Activated naive CD8-positive, alpha-beta T cell treated with anti-CD3 and anti-CD28 coated beads, Interleukin-2, amount 10 ng/mL, durations not matched to agents 7 days and 5 days (primary cell): ENCODE measurements around the gene C10orf143. TPM values are rescaled to one million over a fixed set of nuclear protein-coding genes. Genes with fewer than 3 reads are reported as not detected.

Source experiments
- ATAC-seq: fragments of 150-1000 bp; cut with Tn5 transposase; one replicate; pipeline ENCODE4 v1.10.0; 2021; ENCODE audit warnings: low read depth, moderate library complexity
- POLR2A ChIA-PET: fragments of 350-600 bp; sonication (Branson Sonifier 250); formaldehyde crosslinking; loops from one replicate; lab custom pipeline; 2021; ENCODE audit warnings: antibody characterized with exemption; lab: Charles Lee
- DNase-seq: peaks from one replicate; pipeline ENCODE4 v3.0.0; 2021
- H3K27ac Mint-ChIP-seq: one replicate; pipeline ENCODE4 v1.8.0; 2022; ENCODE audit warnings: mild to moderate bottlenecking, mixed read lengths
- H3K27me3 Mint-ChIP-seq: one replicate; pipeline ENCODE4 v1.8.0; 2022; ENCODE audit warnings: mild to moderate bottlenecking, moderate library complexity, mixed read lengths
- H3K36me3 Mint-ChIP-seq: one replicate; pipeline ENCODE4 v1.8.0; 2021; ENCODE audit warnings: mild to moderate bottlenecking, mixed read lengths
- H3K4me1 Mint-ChIP-seq: one replicate; pipeline ENCODE4 v1.8.0; 2021; ENCODE audit warnings: mixed read lengths
- H3K4me3 Mint-ChIP-seq: one replicate; pipeline ENCODE4 v1.8.0; 2022; ENCODE audit warnings: mild to moderate bottlenecking, moderate library complexity, mixed read lengths
- H3K9me3 Mint-ChIP-seq: one replicate; pipeline ENCODE4 v1.8.0; 2021; ENCODE audit warnings: mixed read lengths
- total RNA-seq, 2 experiments: library from RNA; stranded (reverse); gene quantifications; one replicate each; pipeline ENCODE4 v1.2.3, GENCODE V29; 2021

C10orf143 gene
- total RNA-seq, 2 experiments from 2014 or later: 6.0 to 6.6 TPM

- DNase-seq (no peak), ATAC-seq (no peak)
- POLR2A ChIA-PET: no interaction called here
- Mint-ChIP-seq H3K36me3 (no peaks in the 10 kb centered on the region), H3K27me3 (peaks cover 3% of the 10 kb centered on the region), H3K4me1 (no peaks in the 10 kb centered on the region), H3K9me3 (no peaks in the 10 kb centered on the region), H3K27ac (no peak overlapping the region), H3K4me3 (no peak overlapping the region)
These were observed 65.5 kb downstream of the C10orf143 start for GRCh38 chr10:130045091-130045652.

GRCh38 chr10:130044067-130045061 is 66.3 kb downstream of the C10orf143 start:
- H3K36me3 Mint-ChIP-seq: no peaks in the 10 kb centered on the region
- no peaks in the 10 kb centered on the region for H3K9me3 Mint-ChIP-seq
- no peak overlapping the region for H3K27ac Mint-ChIP-seq
- peaks cover 3% of the 10 kb centered on the region for H3K27me3 Mint-ChIP-seq
- DNase-seq: no peak
- ATAC-seq: no peak
- H3K4me3 Mint-ChIP-seq: no peak overlapping the region
- POLR2A ChIA-PET: no interaction called here
- no peaks in the 10 kb centered on the region for H3K4me1 Mint-ChIP-seq

- Mint-ChIP-seq H3K9me3 (no peaks in the 10 kb centered on the region), H3K4me3 (no peak overlapping the region), H3K27me3 (peaks cover 3% of the 10 kb centered on the region), H3K27ac (no peak overlapping the region), H3K36me3 (no peaks in the 10 kb centered on the region), H3K4me1 (no peaks in the 10 kb centered on the region)
- POLR2A ChIA-PET: no interaction called here
- ATAC-seq (no peak), DNase-seq (no peak)
These were observed 67.1 kb downstream of the C10orf143 start for GRCh38 chr10:130043491-130043890.

- no peak overlapping the region for H3K27ac Mint-ChIP-seq
- peaks cover 3% of the 10 kb centered on the region for H3K27me3 Mint-ChIP-seq
- ATAC-seq: no peak
- H3K4me3 Mint-ChIP-seq: no peak overlapping the region
- H3K36me3 Mint-ChIP-seq: no peaks in the 10 kb centered on the region
- POLR2A ChIA-PET: no interaction called here
- no peaks in the 10 kb centered on the region for H3K9me3 Mint-ChIP-seq
- no peaks in the 10 kb centered on the region for H3K4me1 Mint-ChIP-seq
- no peak for DNase-seq
These were observed 68.2 kb downstream of the C10orf143 start for GRCh38 chr10:130042381-130042780.

GRCh38 chr10:130041451-130042371 is 68.9 kb downstream of the C10orf143 start:
- POLR2A ChIA-PET: no interaction called here
- Mint-ChIP-seq H3K27ac (no peak overlapping the region), H3K27me3 (peaks cover 3% of the 10 kb centered on the region), H3K4me1 (no peaks in the 10 kb centered on the region), H3K9me3 (no peaks in the 10 kb centered on the region), H3K4me3 (no peak overlapping the region), H3K36me3 (no peaks in the 10 kb centered on the region)
- no peak for DNase-seq
- no peak for ATAC-seq

GRCh38 chr10:130040817-130041330 is 69.8 kb downstream of the C10orf143 start:
- H3K27me3 Mint-ChIP-seq: peaks cover 3% of the 10 kb centered on the region
- ATAC-seq (no peak), DNase-seq (no peak)
- no peaks in the 10 kb centered on the region for H3K4me1 Mint-ChIP-seq
- POLR2A ChIA-PET: no interaction called here
- no peak overlapping the region for H3K4me3 Mint-ChIP-seq
- no peaks in the 10 kb centered on the region for H3K36me3 Mint-ChIP-seq
- H3K27ac Mint-ChIP-seq: no peak overlapping the region
- no peaks in the 10 kb centered on the region for H3K9me3 Mint-ChIP-seq

GRCh38 chr10:130040351-130040750 is 70.3 kb downstream of the C10orf143 start:
- no peaks in the 10 kb centered on the region for H3K36me3 Mint-ChIP-seq
- POLR2A ChIA-PET: no interaction called here
- no peaks in the 10 kb centered on the region for H3K4me1 Mint-ChIP-seq
- no peak overlapping the region for H3K4me3 Mint-ChIP-seq
- no peaks in the 10 kb centered on the region for H3K9me3 Mint-ChIP-seq
- H3K27ac Mint-ChIP-seq: no peak overlapping the region
- H3K27me3 Mint-ChIP-seq: peaks cover 3% of the 10 kb centered on the region
- ATAC-seq (no peak), DNase-seq (no peak)

GRCh38 chr10:130039141-130039540 is 71.5 kb downstream of the C10orf143 start:
- Mint-ChIP-seq H3K27me3 (peaks cover 8% of the 10 kb centered on the region), H3K4me1 (no peaks in the 10 kb centered on the region), H3K9me3 (no peaks in the 10 kb centered on the region), H3K36me3 (no peaks in the 10 kb centered on the region), H3K27ac (no peak overlapping the region), H3K4me3 (no peak overlapping the region)
- no peak for ATAC-seq
- no peak for DNase-seq
- POLR2A ChIA-PET: no interaction called here

GRCh38 chr10:130038611-130039109 is 72.0 kb downstream of the C10orf143 start:
- Mint-ChIP-seq H3K4me1 (no peaks in the 10 kb centered on the region), H3K27ac (no peak overlapping the region), H3K27me3 (peaks cover 13% of the 10 kb centered on the region), H3K4me3 (no peak overlapping the region), H3K9me3 (no peaks in the 10 kb centered on the region), H3K36me3 (no peaks in the 10 kb centered on the region)
- DNase-seq: no peak
- no peak for ATAC-seq
- POLR2A ChIA-PET: no interaction called here

- POLR2A ChIA-PET: no interaction called here
- no peaks in the 10 kb centered on the region for H3K36me3 Mint-ChIP-seq
- ATAC-seq (no peak), DNase-seq (no peak)
- no peak overlapping the region for H3K27ac Mint-ChIP-seq
- no peak overlapping the region for H3K4me3 Mint-ChIP-seq
- H3K27me3 Mint-ChIP-seq: peaks cover 10% of the 10 kb centered on the region
- no peaks in the 10 kb centered on the region for H3K4me1 Mint-ChIP-seq
- no peaks in the 10 kb centered on the region for H3K9me3 Mint-ChIP-seq
These were observed 72.5 kb downstream of the C10orf143 start for GRCh38 chr10:130038019-130038555.

GRCh38 chr10:130037169-130037661 is 73.4 kb downstream of the C10orf143 start:
- no peak overlapping the region for H3K27ac Mint-ChIP-seq
- no peaks in the 10 kb centered on the region for H3K4me1 Mint-ChIP-seq
- H3K9me3 Mint-ChIP-seq: no peaks in the 10 kb centered on the region
- POLR2A ChIA-PET: no interaction called here
- H3K36me3 Mint-ChIP-seq: no peaks in the 10 kb centered on the region
- peaks cover 17% of the 10 kb centered on the region for H3K27me3 Mint-ChIP-seq
- ATAC-seq: no peak
- H3K4me3 Mint-ChIP-seq: no peak overlapping the region
- DNase-seq: no peak

- ATAC-seq: no peak
- H3K4me3 Mint-ChIP-seq: no peak overlapping the region
- no peaks in the 10 kb centered on the region for H3K36me3 Mint-ChIP-seq
- H3K9me3 Mint-ChIP-seq: no peaks in the 10 kb centered on the region
- H3K27me3 Mint-ChIP-seq: peaks cover 17% of the 10 kb centered on the region
- POLR2A ChIA-PET: no interaction called here
- DNase-seq: no peak
- H3K27ac Mint-ChIP-seq: no peak overlapping the region
- H3K4me1 Mint-ChIP-seq: no peaks in the 10 kb centered on the region
These were observed 74.1 kb downstream of the C10orf143 start for GRCh38 chr10:130036296-130037065.
